GM12878 (cell line): Measurements from ENCODE around the gene S1PR4. TPM values are rescaled to one million over a fixed set of nuclear protein-coding genes. Genes with fewer than 3 reads are reported as not detected.

Source experiments
- ASH2L ChIP-seq: fragments of 300-600, 200-600 bp; sonication (generic); IDR thresholded peaks from 2 replicates; pipeline ENCODE4 v1.6.1; 2017; ENCODE audit warnings: low read depth, mild to moderate bottlenecking, borderline replicate concordance
- ATF7 ChIP-seq: fragments of 450-650 bp; IDR thresholded peaks from 2 replicates; pipeline ENCODE4 v1.6.1; 2016; ENCODE audit warnings: low read depth, mild to moderate bottlenecking
- HCFC1 ChIP-seq: fragments of 150-350 bp; IDR thresholded peaks from 2 replicates; pipeline ENCODE4 v1.6.1; 2014; ENCODE audit warnings: low read length
- IKZF2 ChIP-seq, 2 experiments: fragments of 450-650 bp; IDR thresholded peaks; 2 replicates each; pipeline ENCODE4 v1.6.1; 2017; ENCODE audit warnings: mild to moderate bottlenecking in 2 of 2, moderate library complexity in 2 of 2
- MXI1 ChIP-seq: fragments of 150-350 bp; IDR thresholded peaks from 2 replicates; pipeline ENCODE4 v1.6.1; 2011; ENCODE audit warnings: low read depth, mild to moderate bottlenecking, inconsistent platforms, low read length, improper control_type of control experiment
- NBN ChIP-seq: fragments of 450-650 bp; IDR thresholded peaks from 2 replicates; pipeline ENCODE4 v1.6.1; 2016
- PML ChIP-seq: IDR thresholded peaks from 2 replicates; pipeline ENCODE4 v1.6.1; 2012; ENCODE audit warnings: low read length, inconsistent platforms
- SREBF2 ChIP-seq: IDR thresholded peaks from 2 replicates; pipeline ENCODE4 v1.6.1; 2012; ENCODE audit warnings: mild to moderate bottlenecking, low read length
- SUPT20H ChIP-seq: IDR thresholded peaks from 2 replicates; pipeline ENCODE4 v1.6.1; 2011; ENCODE audit warnings: low read depth, mild to moderate bottlenecking, low read length, moderate library complexity, borderline replicate concordance; ENCODE audit not compliant: control insufficient read depth
- ZNF207 ChIP-seq: fragments of 450-650 bp; IDR thresholded peaks from 2 replicates; pipeline ENCODE4 v1.6.1; 2014; ENCODE audit warnings: antibody characterized with exemption, mild to moderate bottlenecking, borderline replicate concordance
- ZNF217 ChIP-seq: fragments of 450-650 bp; IDR thresholded peaks from 2 replicates; pipeline ENCODE4 v1.6.1; 2017; ENCODE audit warnings: antibody characterized with exemption, mild to moderate bottlenecking
- ZZZ3 ChIP-seq: IDR thresholded peaks from 2 replicates; pipeline ENCODE4 v1.6.1; 2011; ENCODE audit warnings: low read depth; ENCODE audit not compliant: control insufficient read depth, insufficient read length
- polyA plus RNA-seq, 11 experiments: library from polyadenylated mRNA; depleted of rRNA in 4 of 11; unstranded in 6 of 11; stranded (reverse) in 5 of 11; fragments of >200 nt; fragmentation: Nextera tagmentation in 4 of 11; fragmentation: Illumina TruSeq in 1 of 11; extraction: Ambion mirVana in 4 of 11; extraction: Trizol in 1 of 11; gene quantifications; 1 replicate in 1 of 11; 2 replicates in 10 of 11; pipeline versions ENCODE4 v1.2.1 to v1.2.3, GENCODE V29; 2011 to 2016; ENCODE audit warnings: inconsistent platforms in 2 of 11, missing spikeins in 2 of 11, low read depth in 1 of 11
- total RNA-seq, 4 experiments: library from RNA; depleted of rRNA in 3 of 4; stranded (reverse); fragments of >200 nt in 3 of 4; fragmentation: Illumina TruSeq in 1 of 4; extraction: Trizol in 1 of 4; gene quantifications; 2 replicates each; pipeline versions ENCODE4 v1.2.1 to v1.2.3, GENCODE V29; 2013 to 2021
- TF ChIP-seq, protein P1 (sequence below): fragments of 450-650 bp; IDR thresholded peaks from 2 replicates; pipeline ENCODE4 v1.6.1; 2018; ENCODE audit warnings: borderline replicate concordance, mild to moderate bottlenecking; ENCODE audit not compliant: partially characterized antibody
- TF ChIP-seq, protein P2 (sequence below): IDR thresholded peaks from 2 replicates; pipeline ENCODE4 v1.6.1; 2012; ENCODE audit warnings: low read depth, low read length, improper control_type of control experiment
- TF ChIP-seq, protein P3 (sequence below): fragments of 450-650 bp; IDR thresholded peaks from 2 replicates; pipeline ENCODE4 v1.6.1; 2016; ENCODE audit warnings: mild to moderate bottlenecking, moderate library complexity, borderline replicate concordance
- TF ChIP-seq, protein P4 (sequence below): IDR thresholded peaks from 2 replicates; pipeline ENCODE4 v1.6.1; 2012; ENCODE audit warnings: low read depth, low read length, improper control_type of control experiment
- TF ChIP-seq, protein P5 (sequence below): fragments of 450-650 bp; formaldehyde crosslinking; IDR thresholded peaks from 2 replicates; pipeline ENCODE4 v1.4.0; 2022; ENCODE audit warnings: mild to moderate bottlenecking, moderate library complexity

S1PR4 gene
- total and polyA plus RNA-seq, 10 of the 15 experiments (the other 5 are each of a cell fraction or from before 2014, with no cell fraction given) = 0.19 to 57.7 (median 32.4) TPM; not detected in 1

DNA sequence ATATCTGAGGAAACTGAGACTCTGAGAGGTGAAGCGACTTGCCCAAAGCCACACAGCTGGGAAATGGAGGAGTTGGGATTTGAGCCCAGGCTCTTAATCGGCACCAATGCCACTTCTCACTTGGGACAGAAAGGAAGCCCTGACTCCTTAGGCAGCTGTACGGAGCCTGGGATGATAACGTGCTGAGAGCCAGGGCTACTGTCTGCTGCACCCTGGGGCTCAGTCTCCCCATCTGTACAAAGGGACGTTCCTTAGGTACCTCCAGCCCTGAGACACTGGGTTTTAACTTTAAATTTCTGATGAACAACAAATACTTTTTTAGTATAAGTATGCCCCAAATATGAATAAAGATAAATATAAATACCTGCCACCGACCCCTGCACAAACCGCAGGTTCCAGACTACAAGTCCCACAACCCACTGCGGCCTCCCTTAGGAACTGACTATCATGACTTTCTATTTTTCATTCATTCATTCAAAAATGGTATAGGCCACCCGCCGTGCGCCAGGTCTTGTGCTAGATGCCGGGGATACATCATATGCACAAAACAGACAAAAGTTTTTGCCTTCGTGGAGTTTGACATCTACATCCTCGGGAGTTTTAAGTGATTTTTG, 6.4 kb downstream of the S1PR4 start (continued):
- TF ChIP-seq MXI1 = peak; percentile 62; the same call in 1 of the 2 replicates
- no peak for TF ChIP-seq PML
- no peak for TF ChIP-seq NBN
- TF ChIP-seq, protein P1, sequence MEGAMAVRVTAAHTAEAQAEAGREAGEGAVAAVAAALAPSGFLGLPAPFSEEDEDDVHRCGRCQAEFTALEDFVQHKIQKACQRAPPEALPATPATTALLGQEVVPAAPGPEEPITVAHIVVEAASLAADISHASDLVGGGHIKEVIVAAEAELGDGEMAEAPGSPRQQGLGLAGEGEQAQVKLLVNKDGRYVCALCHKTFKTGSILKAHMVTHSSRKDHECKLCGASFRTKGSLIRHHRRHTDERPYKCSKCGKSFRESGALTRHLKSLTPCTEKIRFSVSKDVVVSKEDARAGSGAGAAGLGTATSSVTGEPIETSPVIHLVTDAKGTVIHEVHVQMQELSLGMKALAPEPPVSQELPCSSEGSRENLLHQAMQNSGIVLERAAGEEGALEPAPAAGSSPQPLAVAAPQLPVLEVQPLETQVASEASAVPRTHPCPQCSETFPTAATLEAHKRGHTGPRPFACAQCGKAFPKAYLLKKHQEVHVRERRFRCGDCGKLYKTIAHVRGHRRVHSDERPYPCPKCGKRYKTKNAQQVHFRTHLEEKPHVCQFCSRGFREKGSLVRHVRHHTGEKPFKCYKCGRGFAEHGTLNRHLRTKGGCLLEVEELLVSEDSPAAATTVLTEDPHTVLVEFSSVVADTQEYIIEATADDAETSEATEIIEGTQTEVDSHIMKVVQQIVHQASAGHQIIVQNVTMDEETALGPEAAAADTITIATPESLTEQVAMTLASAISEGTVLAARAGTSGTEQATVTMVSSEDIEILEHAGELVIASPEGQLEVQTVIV = no peak
- no peak for TF ChIP-seq ZZZ3
- TF ChIP-seq, protein P2, sequence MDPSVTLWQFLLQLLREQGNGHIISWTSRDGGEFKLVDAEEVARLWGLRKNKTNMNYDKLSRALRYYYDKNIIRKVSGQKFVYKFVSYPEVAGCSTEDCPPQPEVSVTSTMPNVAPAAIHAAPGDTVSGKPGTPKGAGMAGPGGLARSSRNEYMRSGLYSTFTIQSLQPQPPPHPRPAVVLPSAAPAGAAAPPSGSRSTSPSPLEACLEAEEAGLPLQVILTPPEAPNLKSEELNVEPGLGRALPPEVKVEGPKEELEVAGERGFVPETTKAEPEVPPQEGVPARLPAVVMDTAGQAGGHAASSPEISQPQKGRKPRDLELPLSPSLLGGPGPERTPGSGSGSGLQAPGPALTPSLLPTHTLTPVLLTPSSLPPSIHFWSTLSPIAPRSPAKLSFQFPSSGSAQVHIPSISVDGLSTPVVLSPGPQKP = no peak
- TF ChIP-seq ZNF217 = no peak
- TF ChIP-seq ZNF207 = no peak
- no peak for TF ChIP-seq IKZF2 (IDR thresholded peaks at IDR 0.05)
- no peak for TF ChIP-seq SUPT20H
- TF ChIP-seq, protein P3, sequence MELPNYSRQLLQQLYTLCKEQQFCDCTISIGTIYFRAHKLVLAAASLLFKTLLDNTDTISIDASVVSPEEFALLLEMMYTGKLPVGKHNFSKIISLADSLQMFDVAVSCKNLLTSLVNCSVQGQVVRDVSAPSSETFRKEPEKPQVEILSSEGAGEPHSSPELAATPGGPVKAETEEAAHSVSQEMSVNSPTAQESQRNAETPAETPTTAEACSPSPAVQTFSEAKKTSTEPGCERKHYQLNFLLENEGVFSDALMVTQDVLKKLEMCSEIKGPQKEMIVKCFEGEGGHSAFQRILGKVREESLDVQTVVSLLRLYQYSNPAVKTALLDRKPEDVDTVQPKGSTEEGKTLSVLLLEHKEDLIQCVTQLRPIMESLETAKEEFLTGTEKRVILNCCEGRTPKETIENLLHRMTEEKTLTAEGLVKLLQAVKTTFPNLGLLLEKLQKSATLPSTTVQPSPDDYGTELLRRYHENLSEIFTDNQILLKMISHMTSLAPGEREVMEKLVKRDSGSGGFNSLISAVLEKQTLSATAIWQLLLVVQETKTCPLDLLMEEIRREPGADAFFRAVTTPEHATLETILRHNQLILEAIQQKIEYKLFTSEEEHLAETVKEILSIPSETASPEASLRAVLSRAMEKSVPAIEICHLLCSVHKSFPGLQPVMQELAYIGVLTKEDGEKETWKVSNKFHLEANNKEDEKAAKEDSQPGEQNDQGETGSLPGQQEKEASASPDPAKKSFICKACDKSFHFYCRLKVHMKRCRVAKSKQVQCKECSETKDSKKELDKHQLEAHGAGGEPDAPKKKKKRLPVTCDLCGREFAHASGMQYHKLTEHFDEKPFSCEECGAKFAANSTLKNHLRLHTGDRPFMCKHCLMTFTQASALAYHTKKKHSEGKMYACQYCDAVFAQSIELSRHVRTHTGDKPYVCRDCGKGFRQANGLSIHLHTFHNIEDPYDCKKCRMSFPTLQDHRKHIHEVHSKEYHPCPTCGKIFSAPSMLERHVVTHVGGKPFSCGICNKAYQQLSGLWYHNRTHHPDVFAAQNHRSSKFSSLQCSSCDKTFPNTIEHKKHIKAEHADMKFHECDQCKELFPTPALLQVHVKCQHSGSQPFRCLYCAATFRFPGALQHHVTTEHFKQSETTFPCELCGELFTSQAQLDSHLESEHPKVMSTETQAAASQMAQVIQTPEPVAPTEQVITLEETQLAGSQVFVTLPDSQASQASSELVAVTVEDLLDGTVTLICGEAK = no peak
- TF ChIP-seq HCFC1 = no peak
- no peak for TF ChIP-seq SREBF2
- no peak for TF ChIP-seq ASH2L
- TF ChIP-seq, protein P4, sequence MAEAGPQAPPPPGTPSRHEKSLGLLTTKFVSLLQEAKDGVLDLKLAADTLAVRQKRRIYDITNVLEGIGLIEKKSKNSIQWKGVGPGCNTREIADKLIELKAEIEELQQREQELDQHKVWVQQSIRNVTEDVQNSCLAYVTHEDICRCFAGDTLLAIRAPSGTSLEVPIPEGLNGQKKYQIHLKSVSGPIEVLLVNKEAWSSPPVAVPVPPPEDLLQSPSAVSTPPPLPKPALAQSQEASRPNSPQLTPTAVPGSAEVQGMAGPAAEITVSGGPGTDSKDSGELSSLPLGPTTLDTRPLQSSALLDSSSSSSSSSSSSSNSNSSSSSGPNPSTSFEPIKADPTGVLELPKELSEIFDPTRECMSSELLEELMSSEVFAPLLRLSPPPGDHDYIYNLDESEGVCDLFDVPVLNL = no peak
- peak; percentile 62 for TF ChIP-seq ATF7
- TF ChIP-seq, protein P5, sequence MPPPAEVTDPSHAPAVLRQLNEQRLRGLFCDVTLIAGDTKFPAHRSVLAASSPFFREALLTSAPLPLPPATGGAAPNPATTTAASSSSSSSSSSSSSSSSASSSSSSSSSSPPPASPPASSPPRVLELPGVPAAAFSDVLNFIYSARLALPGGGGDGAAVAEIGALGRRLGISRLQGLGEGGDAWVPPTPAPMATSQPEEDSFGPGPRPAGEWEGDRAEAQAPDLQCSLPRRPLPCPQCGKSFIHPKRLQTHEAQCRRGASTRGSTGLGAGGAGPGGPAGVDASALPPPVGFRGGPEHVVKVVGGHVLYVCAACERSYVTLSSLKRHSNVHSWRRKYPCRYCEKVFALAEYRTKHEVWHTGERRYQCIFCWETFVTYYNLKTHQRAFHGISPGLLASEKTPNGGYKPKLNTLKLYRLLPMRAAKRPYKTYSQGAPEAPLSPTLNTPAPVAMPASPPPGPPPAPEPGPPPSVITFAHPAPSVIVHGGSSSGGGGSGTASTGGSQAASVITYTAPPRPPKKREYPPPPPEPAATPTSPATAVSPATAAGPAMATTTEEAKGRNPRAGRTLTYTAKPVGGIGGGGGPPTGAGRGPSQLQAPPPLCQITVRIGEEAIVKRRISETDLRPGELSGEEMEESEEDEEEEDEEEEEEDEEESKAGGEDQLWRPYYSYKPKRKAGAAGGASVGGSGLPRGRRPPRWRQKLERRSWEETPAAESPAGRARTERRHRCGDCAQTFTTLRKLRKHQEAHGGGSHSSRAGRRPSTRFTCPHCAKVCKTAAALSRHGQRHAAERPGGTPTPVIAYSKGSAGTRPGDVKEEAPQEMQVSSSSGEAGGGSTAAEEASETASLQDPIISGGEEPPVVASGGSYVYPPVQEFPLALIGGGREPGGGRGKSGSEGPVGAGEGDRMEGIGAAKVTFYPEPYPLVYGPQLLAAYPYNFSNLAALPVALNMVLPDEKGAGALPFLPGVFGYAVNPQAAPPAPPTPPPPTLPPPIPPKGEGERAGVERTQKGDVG = no peak
